Effector memory CD4-positive, alpha-beta T cell (primary cell): Measurements from ENCODE around the gene PPP1R13L.
"Not testable (repeated sequence)": the region's sequence is repeated elsewhere in the genome, so short reads cannot be mapped to it uniquely, and the experiment has no call there.

Experiments used
- DNase-seq, 3 donors: peaks; one replicate each; pipeline ENCODE4 v3.0.0-alpha.2; 2020
- H3K27ac ChIP-seq: 2 replicates; pipeline ENCODE4 v1.7.0; 2013; ENCODE audit warnings: mild to moderate bottlenecking, low read length, moderate library complexity; ENCODE audit not compliant: insufficient read depth, poor library complexity, severe bottlenecking
- H3K27me3 ChIP-seq: replicated peaks from 2 replicates; pipeline ENCODE4 v1.7.0; 2013; ENCODE audit warnings: mild to moderate bottlenecking, low read length; ENCODE audit not compliant: insufficient read depth, control insufficient read depth, poor library complexity, severe bottlenecking
- H3K36me3 ChIP-seq: 2 replicates; pipeline ENCODE4 v1.7.0; 2013; ENCODE audit warnings: mild to moderate bottlenecking, low read length, moderate library complexity; ENCODE audit not compliant: control insufficient read depth, insufficient read depth
- H3K4me1 ChIP-seq: 2 replicates; pipeline ENCODE4 v1.7.0; 2013; ENCODE audit warnings: low read length, mild to moderate bottlenecking; ENCODE audit not compliant: control insufficient read depth, insufficient read depth, poor library complexity, severe bottlenecking
- H3K4me3 ChIP-seq: 2 replicates; pipeline ENCODE4 v1.7.0; 2013; ENCODE audit warnings: low read length, low read depth, mild to moderate bottlenecking; ENCODE audit not compliant: insufficient read depth, poor library complexity, severe bottlenecking
- H3K9me3 ChIP-seq: 2 replicates; pipeline ENCODE4 v1.7.0; 2013; ENCODE audit warnings: mild to moderate bottlenecking, low read length, moderate library complexity; ENCODE audit not compliant: control insufficient read depth

PPP1R13L gene

DNA sequence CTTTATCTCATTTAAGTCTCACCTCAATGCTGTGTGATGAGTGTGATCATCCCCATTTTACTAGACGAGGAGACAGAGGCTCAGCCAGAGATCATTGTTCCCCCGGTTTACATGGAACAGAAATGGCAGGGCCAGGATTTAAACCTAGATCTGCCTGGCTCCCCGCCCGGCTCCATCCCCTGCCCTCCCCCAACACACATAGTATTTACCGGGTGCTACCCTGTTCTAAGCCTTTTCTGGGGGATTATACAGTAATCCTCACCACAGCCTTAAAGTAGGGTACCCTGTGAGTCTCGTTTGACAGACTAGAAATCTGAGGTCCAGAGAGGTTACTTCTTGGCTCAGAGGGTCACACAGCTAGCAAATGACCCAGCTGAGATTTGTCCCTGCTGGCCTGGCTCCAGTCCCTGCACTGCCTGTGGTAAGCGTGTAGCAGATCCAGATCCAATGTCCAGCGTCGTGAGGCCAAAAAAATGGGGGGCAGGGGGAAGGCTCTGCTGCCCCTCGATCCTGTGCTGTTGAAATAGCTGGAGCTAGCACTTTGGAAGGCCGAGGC is 68.1 kb downstream of the PPP1R13L start:
- Histone ChIP-seq H3K4me1 (peaks cover 7% of the 10 kb centered on the region), H3K27me3 (peaks cover 15% of the 10 kb centered on the region), H3K9me3 (no peaks in the 10 kb centered on the region), H3K4me3 (no peak overlapping the region), H3K27ac (no peak overlapping the region), H3K36me3 (no peaks in the 10 kb centered on the region)
- no peak for DNase-seq

DNA sequence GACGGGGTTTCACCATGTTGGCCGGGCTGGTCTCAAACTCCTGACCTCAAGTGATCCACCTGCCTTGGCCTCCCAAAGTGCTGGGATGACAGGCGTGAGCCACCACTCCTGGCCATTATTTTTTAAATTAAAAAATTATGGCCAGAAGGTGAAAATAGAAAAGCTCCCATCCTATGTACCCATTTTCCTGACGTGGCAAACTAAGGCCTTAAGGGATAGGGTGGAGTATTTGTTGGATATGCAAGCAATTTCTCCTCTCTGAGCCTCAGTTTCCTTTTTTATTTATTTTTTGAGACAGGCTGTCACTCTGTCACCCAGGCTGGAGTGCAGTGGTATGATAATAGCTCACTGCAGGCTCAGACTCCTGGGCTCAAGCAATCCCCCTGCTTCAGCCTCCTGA is 70.0 kb downstream of the PPP1R13L start:
- DNase-seq, H3K9me3 ChIP-seq, H3K4me3 ChIP-seq, H3K27me3 ChIP-seq, H3K36me3 ChIP-seq, H3K4me1 ChIP-seq, H3K27ac ChIP-seq: not testable (repeated sequence)

DNA sequence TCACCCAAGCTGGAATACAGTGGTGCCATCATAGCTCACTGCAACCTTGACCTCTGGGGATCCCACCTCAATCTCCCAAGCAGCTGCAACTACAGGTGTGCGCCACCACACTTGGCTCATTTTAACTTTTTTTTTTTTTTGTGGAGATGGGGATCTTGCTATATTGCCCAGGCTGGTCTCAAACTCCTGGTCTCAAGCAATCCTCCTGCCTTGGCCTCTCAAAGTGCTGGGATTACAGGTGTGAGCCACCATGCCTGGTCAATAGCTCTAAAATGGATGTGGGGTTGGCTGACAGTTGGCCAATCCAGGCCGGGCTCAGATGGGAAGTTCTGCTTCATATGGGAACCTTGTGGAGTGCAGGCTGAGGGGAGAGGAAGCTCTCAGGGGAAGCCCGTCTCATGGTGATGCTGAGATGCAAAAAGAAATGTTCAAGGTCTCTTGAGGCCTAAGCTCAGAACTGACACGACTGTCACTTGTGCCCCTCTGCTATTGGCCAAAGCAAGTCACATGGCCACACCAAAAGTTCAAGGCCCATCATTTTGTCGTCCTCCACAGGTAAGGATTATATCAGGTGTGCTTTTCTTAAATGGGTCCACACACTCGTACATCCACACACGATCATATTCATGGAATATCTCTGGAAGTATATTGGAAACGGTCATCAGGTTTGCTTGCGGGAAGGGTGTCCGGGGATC is 71.1 kb downstream of the PPP1R13L start:
- no peaks in the 10 kb centered on the region for H3K4me1 ChIP-seq
- H3K4me3 ChIP-seq, result no peak overlapping the region
- no peak overlapping the region for H3K27ac ChIP-seq
- no peaks in the 10 kb centered on the region for H3K9me3 ChIP-seq
- no peak for DNase-seq
- H3K36me3 ChIP-seq, result no peaks in the 10 kb centered on the region
- H3K27me3 ChIP-seq, result no peaks in the 10 kb centered on the region

DNA sequence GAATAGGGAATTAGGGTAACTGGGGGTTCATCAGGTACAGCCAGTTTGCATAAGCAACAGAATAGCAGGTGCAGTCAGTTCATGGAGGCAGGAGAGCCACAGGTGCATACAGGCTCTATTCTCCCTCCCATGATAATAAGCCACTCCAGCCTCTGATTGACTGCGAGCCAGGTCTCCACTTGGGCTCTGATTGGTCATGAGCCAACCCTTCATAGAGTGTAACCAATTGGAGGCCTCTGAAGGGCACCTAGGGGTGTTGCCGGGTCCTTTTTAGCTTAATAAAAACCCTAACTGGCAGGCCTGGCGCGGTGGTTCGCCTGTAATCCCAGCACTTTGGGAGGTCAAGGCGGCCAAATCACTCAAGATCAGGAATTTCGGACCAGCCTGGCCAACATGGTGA is 73.5 kb downstream of the PPP1R13L start:
- Histone ChIP-seq H3K4me3 (no peak overlapping the region), H3K36me3 (no peaks in the 10 kb centered on the region), H3K9me3 (no peaks in the 10 kb centered on the region), H3K4me1 (no peaks in the 10 kb centered on the region), H3K27ac (no peak overlapping the region), H3K27me3 (no peaks in the 10 kb centered on the region)
- DNase-seq, result no peak
